ENCODE data around the gene CCDC159.

The CCDC159 gene

DNA sequence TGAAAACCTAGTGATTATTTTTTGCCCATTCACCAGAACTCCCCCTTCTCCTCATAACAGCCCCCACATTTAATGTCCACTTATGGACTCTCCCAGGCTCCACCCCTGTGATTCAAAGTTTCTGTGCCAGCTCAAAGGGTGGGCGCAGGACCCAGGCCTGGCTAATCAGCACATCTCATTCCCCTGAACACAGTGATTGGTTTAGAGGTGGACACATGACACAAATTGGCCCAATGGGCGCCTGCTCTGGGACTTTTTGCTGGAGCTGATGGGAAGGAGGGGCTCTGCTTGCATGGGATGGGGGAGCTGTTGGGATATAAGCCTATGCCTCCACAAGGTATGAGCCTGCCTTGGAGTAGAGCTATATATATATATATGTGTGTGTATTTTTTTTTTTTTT is 44.0 kb downstream of the CCDC159 start:
- DNase-seq (ENCODE audit: low read depth in 3 of 3): no peak

DNA sequence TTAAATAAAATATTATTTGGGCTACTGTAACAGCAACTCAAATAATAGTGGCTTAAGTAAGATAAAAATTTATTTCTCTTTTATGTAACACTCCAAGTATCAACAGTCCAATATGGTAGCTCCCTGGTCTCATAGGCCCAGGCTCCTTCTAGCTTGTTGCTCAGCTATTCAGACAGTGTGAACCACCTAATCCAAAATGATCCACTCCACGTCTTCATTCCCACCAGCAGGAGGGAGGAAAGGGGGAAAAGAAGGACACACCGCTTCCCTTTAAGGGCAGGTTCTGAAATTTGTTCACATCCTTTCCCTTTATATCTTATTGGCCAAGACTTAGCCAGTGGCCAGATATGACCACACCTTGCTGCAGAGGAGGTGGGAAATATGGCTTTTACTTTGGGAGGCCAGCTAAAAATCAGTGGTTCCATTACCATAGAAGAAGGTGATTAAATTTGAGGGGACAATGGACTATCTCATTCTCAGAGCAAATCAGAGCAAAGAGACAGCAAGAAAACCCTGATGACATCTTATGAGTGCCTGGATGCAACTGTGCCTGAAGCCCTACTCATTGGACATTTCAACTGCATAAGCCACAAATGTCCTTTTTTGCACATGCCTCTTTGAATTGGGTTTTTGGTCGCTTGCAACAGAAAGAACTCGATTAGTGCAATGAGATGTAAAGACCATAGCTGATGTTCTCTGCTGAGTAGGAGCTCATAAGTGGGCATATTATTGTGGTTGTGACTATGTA is 44.8 kb downstream of the CCDC159 start:
- no peak for DNase-seq (ENCODE audit: low read depth in 3 of 3)

DNA sequence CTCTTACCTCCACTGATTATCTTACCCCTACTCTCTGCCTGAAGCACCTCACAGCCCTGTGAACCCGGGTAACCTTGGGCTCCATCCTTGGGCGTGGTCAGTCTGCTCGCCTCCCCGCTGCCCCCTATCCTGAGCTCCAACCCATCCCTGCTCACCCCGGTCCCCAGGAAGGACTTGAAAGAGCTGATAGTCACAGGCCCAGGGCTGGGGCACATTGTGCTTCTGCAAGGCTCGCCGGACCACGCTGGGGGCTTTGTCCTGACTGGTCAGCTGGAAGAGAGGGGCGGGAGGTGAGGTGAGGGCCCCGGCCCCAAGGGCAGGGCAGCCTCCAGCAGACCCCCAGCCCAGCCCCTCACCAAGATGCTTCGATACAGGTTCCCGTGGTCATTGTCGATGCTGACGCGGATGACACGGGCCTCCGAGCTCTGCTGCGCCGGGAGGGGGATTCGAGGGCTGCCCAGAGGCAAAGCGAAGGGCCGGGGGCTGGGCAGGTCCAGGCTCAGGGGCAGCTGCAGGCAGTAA is 50.8 kb downstream of the CCDC159 start:
- no peak for DNase-seq (ENCODE audit: low read depth in 3 of 3)

DNA sequence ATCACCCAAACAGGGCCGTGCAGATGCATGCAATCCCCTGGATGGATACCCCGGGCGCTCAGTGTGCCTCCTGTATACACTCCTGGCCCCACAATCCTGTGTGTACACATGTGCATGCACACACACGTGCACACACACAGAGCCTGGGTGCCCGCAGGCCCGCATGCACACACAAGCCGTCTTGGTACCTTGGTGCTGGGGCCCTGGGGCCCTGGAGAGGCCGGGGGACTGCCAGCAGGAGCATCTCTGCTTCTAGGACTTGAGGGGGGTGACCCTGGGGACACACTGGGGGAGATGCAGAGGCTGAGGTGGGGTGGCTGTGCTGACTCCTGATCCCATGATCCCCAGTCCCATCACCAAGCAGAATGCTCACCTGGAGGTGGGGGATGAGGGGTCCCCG is 53.3 kb downstream of the CCDC159 start:
- no peak for DNase-seq (ENCODE audit: low read depth in 3 of 3)

DNA sequence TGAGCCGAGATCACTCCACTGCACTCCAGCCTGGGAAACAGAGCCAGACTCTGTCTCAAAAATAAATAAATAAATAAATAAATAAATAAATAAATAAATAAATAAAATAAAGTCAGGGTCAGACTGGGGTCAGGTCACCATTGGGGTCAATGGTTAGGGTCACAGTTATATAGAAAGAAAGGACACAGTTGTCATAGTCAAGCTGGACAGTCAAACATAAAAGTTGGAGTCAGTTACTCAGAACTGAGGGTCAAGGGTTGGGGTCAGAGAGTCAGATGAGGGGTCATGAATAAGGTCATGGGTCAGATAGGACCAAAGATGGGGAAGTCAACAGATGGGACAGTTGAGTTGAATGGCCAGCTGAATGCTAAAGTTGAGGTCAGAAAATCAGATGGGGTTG is 54.5 kb downstream of the CCDC159 start:
- DNase-seq (ENCODE audit: low read depth in 3 of 3): no peak

DNA sequence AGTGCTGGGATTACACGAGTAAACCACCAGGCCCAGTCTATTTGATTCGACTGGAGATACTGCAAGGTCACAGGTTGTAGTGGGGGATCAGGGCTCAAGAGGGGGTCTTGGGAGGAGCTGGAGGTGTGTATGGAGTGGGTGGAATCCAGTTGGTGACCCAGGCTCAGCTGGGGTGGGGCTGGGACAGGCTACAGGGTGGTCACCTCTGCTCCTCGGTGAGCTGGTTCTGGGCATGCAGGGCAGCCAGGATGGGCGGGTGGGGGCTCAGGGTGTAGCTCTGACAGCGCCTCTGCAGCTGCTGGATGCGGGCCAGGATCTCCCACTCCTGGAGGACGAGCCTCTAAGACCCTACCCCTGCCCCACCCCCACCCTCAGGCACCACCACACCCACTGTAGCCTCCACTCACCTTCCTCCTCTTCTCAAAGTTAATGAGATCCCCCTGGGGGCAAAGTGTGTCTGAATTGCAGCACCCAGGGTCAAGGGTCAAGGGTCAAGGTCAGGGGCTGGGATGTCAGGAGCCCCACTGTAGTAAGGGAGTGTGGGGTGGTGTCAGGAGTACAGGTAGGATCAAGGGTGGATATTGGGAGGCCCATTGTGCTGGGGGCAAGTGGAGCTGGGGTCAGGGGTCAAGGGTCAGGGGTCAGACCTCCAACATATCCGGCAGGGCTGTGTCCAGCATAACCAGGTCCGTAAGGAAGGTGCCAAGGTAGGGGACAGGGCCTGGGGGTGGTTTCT is 55.7 kb downstream of the CCDC159 start:
- no peak for DNase-seq (ENCODE audit: low read depth in 3 of 3)

Data from stimulated activated CD4-positive, alpha-beta T cell treated with anti-CD3 and anti-CD28 coated beads, TNF-alpha, amount 100 ng/mL, for 48 hours (primary cell).